ENCODE data around the gene STRN4. TPM values are rescaled to one million over a fixed set of nuclear protein-coding genes. Genes with fewer than 3 reads are reported as not detected.
"Not testable (repeated sequence)": the region's sequence is repeated elsewhere in the genome, so short reads cannot be mapped to it uniquely, and the experiment has no call there.

STRN4 gene
- total RNA-seq, 4 donors from 2014 or later, result 60.1 to 86.4 (median 69.7) TPM

DNA sequence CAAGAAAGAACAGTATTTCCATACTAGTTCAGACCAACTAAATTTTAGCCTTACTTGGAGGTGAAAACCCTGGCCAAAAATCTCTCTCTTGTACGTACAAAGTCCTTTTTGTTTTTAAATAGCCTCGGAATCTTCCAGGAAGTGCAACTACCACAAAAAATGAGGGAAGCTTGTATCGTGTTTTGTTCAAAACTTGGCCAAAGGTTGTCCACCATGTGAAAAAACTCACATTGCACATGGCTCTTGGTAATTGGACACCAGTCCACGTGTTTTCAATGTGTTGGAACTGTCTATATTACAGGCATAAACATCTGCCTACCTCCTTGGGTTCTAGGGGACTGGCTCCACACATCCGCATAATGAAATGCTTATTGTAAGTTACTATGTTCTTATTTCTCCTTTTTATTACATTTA, 15.2 kb upstream of the STRN4 start:
- intact Hi-C loops (cut with DNase I), result no loop called here
- no peak for DNase-seq
- Histone ChIP-seq H3K27me3 (no peaks in the 10 kb centered on the region), H3K27ac (peak overlapping the region; percentile 81 to 90 (median 87)), H3K9me3 (no peaks in the 10 kb centered on the region), H3K4me3 (no peak overlapping the region), H3K36me3 (peaks cover 0 to 6% (median 0%) of the 10 kb centered on the region in 3 donors), H3K4me1 (peaks cover 18 to 91% (median 25%) of the 10 kb centered on the region in 3 donors)
- no peak for TF ChIP-seq POLR2A (IDR thresholded peaks at IDR 0.05)
- no peak for TF ChIP-seq CTCF (IDR thresholded peaks at IDR 0.05)
- 43 to 47% methylated on average over 5 of the region's 5 CpGs for WGBS, 2 donors

GRCh38 chr19:46760897-46761296, 14.6 kb upstream of the STRN4 start:
- H3K36me3 ChIP-seq, result peaks cover 0 to 11% (median 0%) of the 10 kb centered on the region in 3 donors
- peaks cover 18 to 94% (median 25%) of the 10 kb centered on the region in 3 donors for H3K4me1 ChIP-seq
- H3K27me3 ChIP-seq; H3K4me3 ChIP-seq; intact Hi-C loops (cut with DNase I); H3K9me3 ChIP-seq; DNase-seq: not testable (repeated sequence)
- peak overlapping the region; percentile 81 to 90 (median 87) for H3K27ac ChIP-seq
- WGBS, 2 donors, result 50 to 54% methylated on average over 4 of the region's 4 CpGs

GRCh38 chr19:46760363-46760762, 14.1 kb upstream of the STRN4 start:
- TF ChIP-seq POLR2A (IDR thresholded peaks at IDR 0.05) (no peak), CTCF (IDR thresholded peaks at IDR 0.05) (no peak)
- H3K27ac ChIP-seq, result peak overlapping the region; percentile 81 to 90 (median 87)
- H3K4me1 ChIP-seq, result peaks cover 22 to 95% (median 27%) of the 10 kb centered on the region in 3 donors
- WGBS, 2 donors, result 56 to 60% methylated on average over 3 to 5 of the region's 5 CpGs
- H3K36me3 ChIP-seq, result peaks cover 0 to 16% (median 0%) of the 10 kb centered on the region in 3 donors
- no peak overlapping the region for H3K4me3 ChIP-seq
- no peaks in the 10 kb centered on the region for H3K9me3 ChIP-seq
- DNase-seq, result no peak
- no peaks in the 10 kb centered on the region for H3K27me3 ChIP-seq
- intact Hi-C loops (cut with DNase I), result no loop called here

GRCh38 chr19:46759817-46760333, 13.6 kb upstream of the STRN4 start:
- DNase-seq, result no peak
- WGBS, 2 donors, result 17 to 21% methylated on average over 6 to 7 of the region's 7 CpGs
- peak overlapping the region; percentile 81 to 90 (median 87) for H3K27ac ChIP-seq
- TF ChIP-seq CTCF (IDR thresholded peaks at IDR 0.05) (no peak), POLR2A (IDR thresholded peaks at IDR 0.05) (no peak)
- no peaks in the 10 kb centered on the region for H3K27me3 ChIP-seq
- H3K4me1 ChIP-seq, result peaks cover 27 to 95% (median 29%) of the 10 kb centered on the region in 3 donors
- H3K9me3 ChIP-seq, result no peaks in the 10 kb centered on the region
- H3K4me3 ChIP-seq, result no peak overlapping the region
- intact Hi-C loops (cut with DNase I), result loop anchor here (10.0 kb wide), 1 partner anchor 235 kb away; no protein-coding TSS in a partner anchor
- H3K36me3 ChIP-seq, result peaks cover 0 to 17% (median 0%) of the 10 kb centered on the region in 3 donors

DNA sequence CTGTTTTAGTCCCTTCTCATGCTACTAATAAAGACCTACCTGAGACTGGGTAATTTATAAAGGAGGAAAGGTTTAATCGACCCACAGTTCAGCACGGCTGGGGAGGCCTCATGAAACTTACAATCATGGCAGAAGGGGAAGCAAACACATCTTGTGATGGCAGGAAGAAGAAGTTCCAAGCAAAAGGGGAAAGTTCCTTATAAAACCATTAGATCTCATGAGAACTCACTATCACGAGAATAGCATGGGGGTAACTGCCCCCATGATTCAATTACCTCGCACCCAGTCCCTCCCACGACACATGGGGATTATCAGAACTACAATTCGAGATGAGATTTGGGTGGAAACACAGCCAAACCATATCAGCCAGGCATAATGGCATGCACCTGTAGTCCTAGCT, 13.0 kb upstream of the STRN4 start:
- WGBS, 2 donors, result 63 to 75% methylated on average over 4 to 6 of the region's 6 CpGs

More for the DNA sequence above, 13.0 kb upstream of the STRN4 start:
- no peak for TF ChIP-seq CTCF (IDR thresholded peaks at IDR 0.05)
- TF ChIP-seq POLR2A (IDR thresholded peaks at IDR 0.05), result no peak
- Histone ChIP-seq H3K4me1 (peaks cover 28 to 93% (median 29%) of the 10 kb centered on the region in 3 donors), H3K27ac (peak overlapping the region; percentile 81 to 90 (median 87)), H3K9me3 (no peaks in the 10 kb centered on the region), H3K27me3 (no peaks in the 10 kb centered on the region), H3K4me3 (no peak overlapping the region), H3K36me3 (peaks cover 0 to 17% (median 0%) of the 10 kb centered on the region in 3 donors)
- DNase-seq, result no peak
- intact Hi-C loops (cut with DNase I), result loop anchor here (10.0 kb wide), 1 partner anchor 236 kb away; no protein-coding TSS in a partner anchor

Measured in esophagus squamous epithelium (tissue), 5 donors.